Fibroblast of lung (primary cell): Measurements from ENCODE around the gene SEC61G. TPM values are rescaled to one million over a fixed set of nuclear protein-coding genes. Genes with fewer than 3 reads are reported as not detected.

Source experiments
- DNase-seq, 2 donors: peaks; one replicate each; pipeline versions ENCODE4 v3.0.0 to v3.0.0-alpha.2; 2010; ENCODE audit warnings: low read depth in 2 of 2
- H2AFZ ChIP-seq: 2 replicates; pipeline ENCODE4 v1.5.1; 2012; ENCODE audit warnings: low read length, control low read depth, inconsistent platforms
- H3K27ac ChIP-seq: 2 replicates; pipeline ENCODE4 v1.5.1; 2011; ENCODE audit warnings: low read length, control low read depth; ENCODE audit not compliant: insufficient read depth
- H3K27me3 ChIP-seq: 2 replicates; pipeline ENCODE4 v1.5.1; 2011; ENCODE audit warnings: mild to moderate bottlenecking, low read length; ENCODE audit not compliant: control insufficient read depth, insufficient read depth
- H3K36me3 ChIP-seq: 2 replicates; pipeline ENCODE4 v1.5.1; 2011; ENCODE audit warnings: low read length; ENCODE audit not compliant: control insufficient read depth, insufficient read depth
- H3K4me1 ChIP-seq: 2 replicates; pipeline ENCODE4 v1.5.1; 2011; ENCODE audit warnings: low read length; ENCODE audit not compliant: control insufficient read depth, insufficient read depth; ENCODE audit errors: extremely low read depth
- H3K4me2 ChIP-seq: 2 replicates; pipeline ENCODE4 v1.5.1; 2011; ENCODE audit warnings: low read length, control low read depth; ENCODE audit not compliant: insufficient read depth; ENCODE audit errors: extremely low read depth
- H3K4me3 ChIP-seq, 4 experiments: fragments of 200-600 bp in 1 of 4; sonication (generic) in 1 of 4; replicated peaks in 1 of 4; 2 replicates each; pipeline ENCODE4 v1.5.1; 2011 to 2016; ENCODE audit warnings: low read length in 4 of 4, low read depth in 3 of 4, mild to moderate bottlenecking in 3 of 4, control low read depth in 2 of 4, inconsistent platforms in 1 of 4, mixed read lengths in 1 of 4; ENCODE audit not compliant: insufficient read depth in 1 of 4; ENCODE audit errors: control extremely low read depth in 1 of 4
- H3K79me2 ChIP-seq: 2 replicates; pipeline ENCODE4 v1.5.1; 2012; ENCODE audit warnings: mild to moderate bottlenecking, low read length, inconsistent platforms; ENCODE audit not compliant: control insufficient read depth, insufficient read depth
- H3K9ac ChIP-seq: 2 replicates; pipeline ENCODE4 v1.5.1; 2011; ENCODE audit warnings: mild to moderate bottlenecking, low read length, control low read depth; ENCODE audit not compliant: insufficient read depth
- H3K9me3 ChIP-seq: 2 replicates; pipeline ENCODE4 v1.5.1; 2012; ENCODE audit warnings: low read depth, low read length; ENCODE audit not compliant: control insufficient read depth, insufficient read depth
- H4K20me1 ChIP-seq: 2 replicates; pipeline ENCODE4 v1.5.1; 2011; ENCODE audit warnings: low read length; ENCODE audit not compliant: control insufficient read depth, insufficient read depth; ENCODE audit errors: extremely low read depth
- EZH2 ChIP-seq: IDR thresholded peaks from 2 replicates; pipeline ENCODE4 v1.5.1; 2012; ENCODE audit warnings: low read length, control low read depth, mild to moderate bottlenecking; ENCODE audit errors: missing control alignments
- polyA plus RNA-seq, 2 donors: library from polyadenylated mRNA; depleted of rRNA in 1 of 2; stranded (reverse) in 1 of 2; unstranded in 1 of 2; fragments of >200 nt; gene quantifications; 2 replicates each; pipeline ENCODE4 v1.2.1, GENCODE V29; 2011 to 2012; ENCODE audit warnings: missing spikeins in 1 of 2
- total RNA-seq: library from RNA; depleted of rRNA; stranded (reverse); fragments of >200 nt; gene quantifications from 2 replicates; pipeline ENCODE4 v1.2.1, GENCODE V29; 2014
- TF ChIP-seq, protein P1 (sequence below), 2 donors: IDR thresholded peaks in 1 of 2; conservative IDR thresholded peaks in 1 of 2; 1 replicate in 1 of 2; 2 replicates in 1 of 2; pipeline ENCODE4 v1.5.1; 2011 to 2012; ENCODE audit warnings: low read length in 2 of 2, control low read depth in 1 of 2, inconsistent platforms in 1 of 2, low read depth in 1 of 2, mild to moderate bottlenecking in 1 of 2

The SEC61G gene
- total and polyA plus RNA-seq, 2 donors (not counting 1 experiment from before 2014, with no cell fraction given), result 143 to 623 TPM

DNA sequence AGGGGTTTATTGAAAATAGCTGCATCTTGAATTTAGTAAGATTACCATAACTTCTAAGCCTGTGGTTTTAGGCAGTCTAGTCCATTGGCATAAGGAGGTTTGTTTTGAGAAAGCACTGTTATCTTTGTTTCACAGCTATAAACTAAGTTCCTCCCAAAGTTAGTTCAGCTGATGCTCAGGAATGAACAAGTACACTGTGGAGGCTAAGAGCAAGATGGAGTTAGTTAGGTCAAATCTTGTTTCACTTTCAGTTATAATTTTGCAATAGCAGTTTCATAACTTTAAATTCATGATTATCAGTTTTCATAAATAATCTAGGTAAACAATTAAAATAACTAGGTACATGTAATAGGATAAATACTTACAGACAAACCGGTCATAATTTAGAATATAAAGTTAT is 15.4 kb downstream of the SEC61G start:
- peaks cover 2% of the 10 kb centered on the region for H3K36me3 ChIP-seq
- no peak for DNase-seq
- no peaks in the 10 kb centered on the region for H3K27me3 ChIP-seq
- no peak overlapping the region for H2AFZ ChIP-seq
- H3K9me3 ChIP-seq, result no peaks in the 10 kb centered on the region
- H4K20me1 ChIP-seq, result no peaks in the 10 kb centered on the region
- TF ChIP-seq, protein P1, sequence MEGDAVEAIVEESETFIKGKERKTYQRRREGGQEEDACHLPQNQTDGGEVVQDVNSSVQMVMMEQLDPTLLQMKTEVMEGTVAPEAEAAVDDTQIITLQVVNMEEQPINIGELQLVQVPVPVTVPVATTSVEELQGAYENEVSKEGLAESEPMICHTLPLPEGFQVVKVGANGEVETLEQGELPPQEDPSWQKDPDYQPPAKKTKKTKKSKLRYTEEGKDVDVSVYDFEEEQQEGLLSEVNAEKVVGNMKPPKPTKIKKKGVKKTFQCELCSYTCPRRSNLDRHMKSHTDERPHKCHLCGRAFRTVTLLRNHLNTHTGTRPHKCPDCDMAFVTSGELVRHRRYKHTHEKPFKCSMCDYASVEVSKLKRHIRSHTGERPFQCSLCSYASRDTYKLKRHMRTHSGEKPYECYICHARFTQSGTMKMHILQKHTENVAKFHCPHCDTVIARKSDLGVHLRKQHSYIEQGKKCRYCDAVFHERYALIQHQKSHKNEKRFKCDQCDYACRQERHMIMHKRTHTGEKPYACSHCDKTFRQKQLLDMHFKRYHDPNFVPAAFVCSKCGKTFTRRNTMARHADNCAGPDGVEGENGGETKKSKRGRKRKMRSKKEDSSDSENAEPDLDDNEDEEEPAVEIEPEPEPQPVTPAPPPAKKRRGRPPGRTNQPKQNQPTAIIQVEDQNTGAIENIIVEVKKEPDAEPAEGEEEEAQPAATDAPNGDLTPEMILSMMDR (conservative IDR thresholded peaks at IDR 0.05 in 1 of 2, IDR thresholded peaks at IDR 0.05 in 1 of 2; ENCODE audit: low read depth in 1 of 2, low read length in 2 of 2), result no peak
- TF ChIP-seq EZH2, result no peak
- H3K9ac ChIP-seq, result no peak overlapping the region
- H3K79me2 ChIP-seq, result no peaks in the 10 kb centered on the region
- no peaks in the 10 kb centered on the region for H3K4me1 ChIP-seq
- H3K27ac ChIP-seq, result no peak overlapping the region
- no peak overlapping the region for H3K4me2 ChIP-seq
- H3K4me3 ChIP-seq, result no peak overlapping the region

DNA sequence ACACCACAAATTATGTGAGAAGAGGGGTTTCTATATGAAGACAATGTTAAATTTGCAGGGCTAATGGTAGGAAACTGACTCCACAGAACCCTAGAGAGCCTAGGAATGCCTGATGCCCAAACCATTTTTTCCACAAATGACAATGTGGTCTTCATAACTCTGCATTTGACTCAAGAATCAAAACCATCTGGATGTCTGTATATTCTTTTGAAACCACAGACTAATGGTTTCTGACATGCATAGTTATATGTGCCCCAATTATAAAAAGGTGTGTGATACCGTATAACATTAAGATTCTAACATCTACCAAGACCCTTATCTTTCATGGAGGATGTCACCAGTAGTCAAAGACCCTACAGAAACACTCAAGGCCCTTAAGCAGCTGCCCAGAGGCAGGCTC is 20.3 kb downstream of the SEC61G start:
- Histone ChIP-seq H3K27me3 (no peaks in the 10 kb centered on the region), H3K36me3 (no peaks in the 10 kb centered on the region), H3K4me2 (no peak overlapping the region), H3K4me3 (no peak overlapping the region), H2AFZ (no peak overlapping the region), H3K4me1 (no peaks in the 10 kb centered on the region), H4K20me1 (no peaks in the 10 kb centered on the region), H3K79me2 (no peaks in the 10 kb centered on the region), H3K9ac (no peak overlapping the region), H3K27ac (no peak overlapping the region), H3K9me3 (no peaks in the 10 kb centered on the region)
- TF ChIP-seq, protein P1 (conservative IDR thresholded peaks at IDR 0.05 in 1 of 2, IDR thresholded peaks at IDR 0.05 in 1 of 2; ENCODE audit: low read depth in 1 of 2, low read length in 2 of 2), result no peak
- TF ChIP-seq EZH2, result no peak
- no peak for DNase-seq

DNA sequence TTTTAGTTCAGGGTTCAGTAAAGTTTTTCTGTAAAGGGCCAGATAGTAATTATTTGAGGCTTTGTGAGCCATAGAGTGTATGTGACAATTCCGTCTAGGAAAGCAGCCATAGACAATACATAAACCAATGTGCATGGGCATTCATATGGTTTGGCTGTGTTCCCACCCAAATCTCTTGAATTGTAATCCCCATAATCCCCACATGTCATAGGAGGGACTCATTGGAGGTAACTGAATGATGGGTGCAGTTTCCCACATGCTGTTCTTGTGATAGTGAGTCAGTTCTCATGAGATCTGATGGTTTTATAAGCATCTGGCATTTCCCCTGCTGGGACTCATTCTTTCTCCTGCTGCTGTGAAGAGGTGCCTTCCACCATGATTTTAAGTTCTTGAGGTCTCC is 29.9 kb downstream of the SEC61G start:
- Histone ChIP-seq H3K79me2 (no peaks in the 10 kb centered on the region), H3K9me3 (no peaks in the 10 kb centered on the region), H4K20me1 (no peaks in the 10 kb centered on the region), H2AFZ (no peak overlapping the region), H3K27me3 (no peaks in the 10 kb centered on the region), H3K4me2 (no peak overlapping the region), H3K27ac (no peak overlapping the region), H3K4me1 (no peaks in the 10 kb centered on the region), H3K4me3 (no peak overlapping the region), H3K36me3 (no peaks in the 10 kb centered on the region), H3K9ac (no peak overlapping the region)
- TF ChIP-seq EZH2, result no peak
- TF ChIP-seq, protein P1 (conservative IDR thresholded peaks at IDR 0.05 in 1 of 2, IDR thresholded peaks at IDR 0.05 in 1 of 2; ENCODE audit: low read depth in 1 of 2, low read length in 2 of 2), result no peak
- no peak for DNase-seq
